GM12878 (cell line): Measurements from ENCODE around the gene PRM2. TPM values are rescaled to one million over a fixed set of nuclear protein-coding genes. Genes with fewer than 3 reads are reported as not detected.

Experiments
- ATAC-seq: fragments of 200-7000 bp; cut with Tn5 transposase; 3 replicates; pipeline ENCODE4 v1.9.1; 2020; ENCODE audit warnings: mild to moderate bottlenecking, moderate library complexity
- BruUV-seq: library from RNA; stranded (reverse); fragments of 400-500 nt; replicated peaks from 2 replicates; lab custom pipeline; 2021; lab: Mats Ljungman, UMichigan
- CTCF ChIA-PET: fragments of 300-600 bp; sonication (Branson Sonifier 250); formaldehyde crosslinking; extraction: SDS; loops from one replicate; lab custom pipeline; 2021; ENCODE audit warnings: inconsistent platforms; lab: Yijun Ruan, JAX
- POLR2A ChIA-PET: fragments of 350-600 bp; formaldehyde crosslinking; extraction: SDS; loops from one replicate; lab custom pipeline; 2021; ENCODE audit warnings: inconsistent platforms; lab: Charles Lee
- RAD21 ChIA-PET: fragments of 300-600 bp; sonication (Branson Sonifier 250); formaldehyde crosslinking; loops from one replicate; lab custom pipeline; 2023; ENCODE audit warnings: antibody characterized with exemption; ENCODE audit not compliant: unreplicated experiment; lab: Charles Lee
- SMC1A ChIA-PET: fragments of 300-600 bp; sonication (Branson Sonifier 250); formaldehyde crosslinking; loops from one replicate; lab custom pipeline; 2023; ENCODE audit not compliant: unreplicated experiment, uncharacterized antibody; lab: Charles Lee
- DNase-seq: peaks from one replicate; pipeline ENCODE4 v3.0.0-alpha.2; 2011; ENCODE audit warnings: low read depth, low spot score
- FAIRE-seq: peaks from 3 replicates; lab custom pipeline; 2011; peaks lifted over from hg19 to GRCh38; lab: Jason Lieb, UNC
- H2AFZ ChIP-seq: 2 replicates; pipeline ENCODE4 v1.6.0; 2011; ENCODE audit warnings: low read depth, low read length, control low read depth; ENCODE audit not compliant: control insufficient read depth
- H3K27ac ChIP-seq: 2 replicates; pipeline ENCODE4 v1.5.1; 2011; ENCODE audit warnings: control low read depth; ENCODE audit not compliant: control insufficient read depth, insufficient read depth
- H3K27me3 ChIP-seq, 2 experiments: replicated peaks in 1 of 2; 2 replicates each; pipeline versions ENCODE4 v1.6.0 to v1.6.1; 2011; ENCODE audit warnings: low read length in 1 of 2; ENCODE audit not compliant: control insufficient read depth in 2 of 2, insufficient read depth in 2 of 2
- H3K36me3 ChIP-seq, 2 experiments: 2 replicates each; pipeline ENCODE4 v1.5.1; 2011; ENCODE audit warnings: low read length in 1 of 2; ENCODE audit not compliant: control insufficient read depth in 2 of 2, insufficient read depth in 2 of 2
- H3K4me1 ChIP-seq: 2 replicates; pipeline ENCODE4 v1.6.1; 2011; ENCODE audit warnings: mild to moderate bottlenecking, low read length, moderate library complexity, mixed read lengths; ENCODE audit not compliant: control insufficient read depth, insufficient read depth
- H3K4me2 ChIP-seq: 2 replicates; pipeline ENCODE4 v1.6.0; 2011; ENCODE audit warnings: control low read depth; ENCODE audit not compliant: control insufficient read depth, insufficient read depth
- H3K4me3 ChIP-seq: fragments of 200-600 bp; sonication (generic); 2 replicates; pipeline ENCODE4 v1.5.1; 2016
- H3K79me2 ChIP-seq: 2 replicates; pipeline ENCODE4 v1.6.0; 2011; ENCODE audit warnings: low read length; ENCODE audit not compliant: control insufficient read depth, insufficient read depth
- H3K9ac ChIP-seq: 2 replicates; pipeline ENCODE4 v1.8.0; 2011; ENCODE audit warnings: low read length, control low read depth, mixed read lengths; ENCODE audit not compliant: control insufficient read depth, insufficient read depth
- H3K9me3 ChIP-seq: replicated peaks from 3 replicates; pipeline ENCODE4 v1.5.1; 2011; ENCODE audit warnings: mild to moderate bottlenecking, low read length; ENCODE audit not compliant: control insufficient read depth, insufficient read depth
- H4K20me1 ChIP-seq: 2 replicates; pipeline ENCODE4 v1.6.0; 2011; ENCODE audit not compliant: control insufficient read depth, insufficient read depth
- CREB1 ChIP-seq: IDR thresholded peaks from 2 replicates; pipeline ENCODE4 v1.6.1; 2012; ENCODE audit warnings: low read depth, mild to moderate bottlenecking, inconsistent platforms
- CREM ChIP-seq: IDR thresholded peaks from 2 replicates; pipeline ENCODE4 v1.6.1; 2014; ENCODE audit warnings: antibody characterized with exemption, low read depth
- EED ChIP-seq: sonication (generic); IDR thresholded peaks from 2 replicates; pipeline ENCODE4 v1.6.1; 2016; ENCODE audit warnings: antibody characterized with exemption, low read depth
- EGR1 ChIP-seq, 2 experiments: IDR thresholded peaks; 1 replicate in 1 of 2; 2 replicates in 1 of 2; pipeline ENCODE4 v1.6.1; 2011 to 2012; ENCODE audit warnings: low read depth in 2 of 2, low read length in 2 of 2, borderline replicate concordance in 1 of 2, mild to moderate bottlenecking in 1 of 2, moderate library complexity in 1 of 2
- LARP7 ChIP-seq: fragments of 450-650 bp; IDR thresholded peaks from 2 replicates; pipeline ENCODE4 v1.6.1; 2017; ENCODE audit warnings: mild to moderate bottlenecking
- RUNX3 ChIP-seq: IDR thresholded peaks from 2 replicates; pipeline ENCODE4 v1.6.1; 2012; ENCODE audit warnings: low read length, inconsistent platforms
- SP1 ChIP-seq: IDR thresholded peaks from one replicate; pipeline ENCODE4 v1.6.1; 2011; ENCODE audit warnings: low read depth, low read length
- YY1 ChIP-seq: IDR thresholded peaks from 2 replicates; pipeline ENCODE4 v1.6.1; 2011; ENCODE audit warnings: low read depth, mild to moderate bottlenecking, low read length
- ZBED1 ChIP-seq: IDR thresholded peaks from 2 replicates; pipeline ENCODE4 v1.6.1; 2016; ENCODE audit warnings: borderline replicate concordance
- WGBS: methylation state at CpG from one replicate; pipeline ENCODE4 v1.1.6; 2016; ENCODE audit warnings: low lambda C conversion rate; ENCODE audit not compliant: insufficient replicate concordance, insufficient coverage; ENCODE audit errors: missing lambda C conversion rate; 5-methylcytosine and 5-hydroxymethylcytosine counted together
- in situ Hi-C: fragments of 300-500 bp; cut with MboI; formaldehyde crosslinking; loops from 9 replicates; pipeline ENCODE4 v1.14.3; 2018; ENCODE audit warnings: mixed read lengths
- intact Hi-C: fragments of 100-400 bp; cut with micrococcal nuclease; formaldehyde crosslinking; loops from one replicate; pipeline ENCODE4 v1.14.2; 2022; ENCODE audit not compliant: unreplicated experiment
- polyA plus RNA-seq, 11 experiments: library from polyadenylated mRNA; depleted of rRNA in 4 of 11; unstranded in 6 of 11; stranded (reverse) in 5 of 11; fragments of >200 nt; fragmentation: Nextera tagmentation in 4 of 11; fragmentation: Illumina TruSeq in 1 of 11; extraction: Ambion mirVana in 4 of 11; extraction: Trizol in 1 of 11; gene quantifications; 1 replicate in 1 of 11; 2 replicates in 10 of 11; pipeline versions ENCODE4 v1.2.1 to v1.2.3, GENCODE V29; 2011 to 2016; ENCODE audit warnings: inconsistent platforms in 2 of 11, missing spikeins in 2 of 11, low read depth in 1 of 11
- total RNA-seq, 4 experiments: library from RNA; depleted of rRNA in 3 of 4; stranded (reverse); fragments of >200 nt in 3 of 4; fragmentation: Illumina TruSeq in 1 of 4; extraction: Trizol in 1 of 4; gene quantifications; 2 replicates each; pipeline versions ENCODE4 v1.2.1 to v1.2.3, GENCODE V29; 2013 to 2021
- TF ChIP-seq, protein P1 (sequence below): IDR thresholded peaks from 2 replicates; pipeline ENCODE4 v1.6.1; 2011; ENCODE audit warnings: low read depth, mild to moderate bottlenecking, low read length, moderate library complexity, borderline replicate concordance; ENCODE audit errors: extremely low read depth

The PRM2 gene
- total and polyA plus RNA-seq, 10 of the 15 experiments (the other 5 are each of a cell fraction or from before 2014, with no cell fraction given): not detected

DNA sequence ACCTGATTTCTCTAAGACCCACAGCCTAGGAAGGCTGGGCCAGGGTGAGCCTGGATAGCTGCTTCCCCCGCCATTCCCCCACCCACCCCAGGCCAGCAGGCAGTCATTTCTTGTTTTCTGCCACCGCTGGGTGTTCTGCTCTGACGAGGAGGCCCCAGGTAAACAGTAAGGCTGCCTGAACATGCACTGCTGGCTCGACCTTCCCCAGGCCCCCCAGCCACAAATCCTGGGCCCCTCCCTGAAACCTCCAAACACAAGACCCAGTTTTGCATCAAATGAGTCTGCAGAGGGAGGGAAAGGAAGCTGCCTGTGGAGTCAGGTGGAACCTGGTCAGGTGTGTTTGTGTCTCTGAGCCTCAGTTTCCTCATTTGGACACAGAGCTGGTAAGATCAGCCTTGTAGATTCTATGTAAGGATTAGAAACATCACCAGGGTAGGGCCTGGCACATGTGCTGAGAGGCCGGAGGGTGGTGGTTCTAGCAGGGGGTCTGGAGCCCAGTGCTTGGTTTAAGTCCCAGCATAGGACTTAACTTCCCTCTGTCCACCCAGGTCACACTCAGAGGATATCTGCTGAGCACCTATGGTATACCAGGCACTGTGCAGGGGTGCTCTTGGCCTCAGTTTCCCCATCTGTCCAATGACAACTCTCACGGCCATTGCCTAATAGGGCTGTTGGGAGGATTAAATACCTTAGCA is 23.7 kb upstream of the PRM2 start:
- Histone ChIP-seq H3K4me3 (no peak overlapping the region), H3K36me3 (no peaks in the 10 kb centered on the region), H3K4me1 (peaks cover 60% of the 10 kb centered on the region), H2AFZ (no peak overlapping the region), H3K9me3 (no peaks in the 10 kb centered on the region), H3K9ac (no peak overlapping the region), H3K27me3 (no peaks in the 10 kb centered on the region), H3K79me2 (no peaks in the 10 kb centered on the region; the same call in 1 of the 2 replicates), H4K20me1 (no peaks in the 10 kb centered on the region), H3K27ac (peak overlapping the region; percentile 91), H3K4me2 (peak overlapping the region; percentile 22; the same call in 1 of the 2 replicates)
- no peak for TF ChIP-seq SP1
- peak; percentile 29; the same call in 1 of the 2 replicates for TF ChIP-seq RUNX3
- 0 out of 3 replicates have a peak, but pooled peaks of 1 of the 2 experiments have one; percentile 11 for TF ChIP-seq EGR1 (IDR thresholded peaks at IDR 0.05; ENCODE audit: borderline replicate concordance in 1 of 2, low read depth in 2 of 2, low read length in 2 of 2)
- 0 out of 2 replicates have a peak, but pooled peaks have one; percentile 20 for TF ChIP-seq LARP7
- TF ChIP-seq, protein P1, sequence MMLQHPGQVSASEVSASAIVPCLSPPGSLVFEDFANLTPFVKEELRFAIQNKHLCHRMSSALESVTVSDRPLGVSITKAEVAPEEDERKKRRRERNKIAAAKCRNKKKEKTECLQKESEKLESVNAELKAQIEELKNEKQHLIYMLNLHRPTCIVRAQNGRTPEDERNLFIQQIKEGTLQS: no peak
- TF ChIP-seq ZBED1: no peak
- TF ChIP-seq CREB1: no peak
- peak; percentile 13; the same call in 1 of the 2 replicates for TF ChIP-seq CREM
- TF ChIP-seq EED: 0 out of 2 replicates have a peak, but pooled peaks have one; percentile 38
- 0 out of 2 replicates have a peak, but pooled peaks have one; percentile 16 for TF ChIP-seq YY1
- in situ Hi-C loops: loop anchor here (10.0 kb wide), 1 partner anchor 995 kb away; no protein-coding TSS in a partner anchor
- 65% methylated on average over 6 of the region's 6 CpGs for WGBS
- no TSS peak for BruUV-seq
- ChIA-PET RAD21 (interaction anchor here (0.6 to 6.8 kb wide), 13 partner anchors 11 to 336 kb away, joined by 3 to 206 read pairs (median 18); partner anchors contain the start of gene SOCS1), SMC1A (interaction anchor here (1.1 to 8.4 kb wide), 13 partner anchors 10 to 349 kb away, joined by 3 to 194 read pairs (median 23); partner anchors contain the start of gene SOCS1), POLR2A (interaction anchor here (1.3 to 6.0 kb wide), 6 partner anchors 10 to 79 kb away, joined by 3 to 85 read pairs (median 35); partner anchors contain the start of gene SOCS1), CTCF (interaction anchor here (0.6 to 7.4 kb wide), 8 partner anchors 10 to 334 kb away, joined by 3 to 104 read pairs (median 12); partner anchors contain the start of gene SOCS1)
- no peak for FAIRE-seq
- no peak for DNase-seq
- ATAC-seq: peak; percentile 12
- intact Hi-C loops: loop anchor here (1.0 to 5.0 kb wide), 5 partner anchors 11 to 335 kb away; no protein-coding TSS in a partner anchor
